ENCODE data around the gene TXLNA. TPM values are rescaled to one million over a fixed set of nuclear protein-coding genes. Genes with fewer than 3 reads are reported as not detected.
"Not testable (repeated sequence)": the region's sequence is repeated elsewhere in the genome, so short reads cannot be mapped to it uniquely, and the experiment has no call there.

The TXLNA gene
- 32.9 and 62.7 TPM in 2 replicates for total RNA-seq

- no peak for TF ChIP-seq CTCF (conservative IDR thresholded peaks at IDR 0.05; ENCODE audit: low read depth, low read length)
- DNase-seq (ENCODE audit: low read depth), result no peak
These were observed at the start of gene TXLNA for GRCh38 chr1:32179443-32180185. TXLNA (plus strand) TSS chr1:32179675; CDS start chr1:32180346, 671 bp downstream.

GRCh38 chr1:32133950-32134280 lies 45.6 kb upstream of the TXLNA start:
- DNase-seq (ENCODE audit: low read depth); H3K4me3 ChIP-seq (ENCODE audit: low read depth, low read length): not testable (repeated sequence)

More at GRCh38 chr1:32179443-32180185, at the start of gene TXLNA:
- peak within 1 kb of the TSS; percentile 69 for H3K4me3 ChIP-seq (ENCODE audit: low read depth, low read length)

GRCh38 chr1:32137111-32137510 lies 42.4 kb upstream of the TXLNA start:
- no peak overlapping the region for H3K4me3 ChIP-seq (ENCODE audit: low read depth, low read length)
- no peak for TF ChIP-seq CTCF (conservative IDR thresholded peaks at IDR 0.05; ENCODE audit: low read depth, low read length)
- no peak for DNase-seq (ENCODE audit: low read depth)

GRCh38 chr1:32138965-32139364 lies 40.5 kb upstream of the TXLNA start:
- no peak for TF ChIP-seq CTCF (conservative IDR thresholded peaks at IDR 0.05; ENCODE audit: low read depth, low read length)
- DNase-seq (ENCODE audit: low read depth), result no peak
- H3K4me3 ChIP-seq (ENCODE audit: low read depth, low read length), result no peak overlapping the region

- H3K4me3 ChIP-seq (ENCODE audit: low read depth, low read length), result no peak overlapping the region
- no peak for TF ChIP-seq CTCF (conservative IDR thresholded peaks at IDR 0.05; ENCODE audit: low read depth, low read length)
- DNase-seq (ENCODE audit: low read depth), result no peak
These were observed 36.8 kb upstream of the TXLNA start for GRCh38 chr1:32142446-32143301.

- DNase-seq (ENCODE audit: low read depth); H3K4me3 ChIP-seq (ENCODE audit: low read depth, low read length): not testable (repeated sequence)
These were observed 36.2 kb upstream of the TXLNA start for GRCh38 chr1:32143302-32143695.

- no peak overlapping the region for H3K4me3 ChIP-seq (ENCODE audit: low read depth, low read length)
- DNase-seq (ENCODE audit: low read depth), result no peak
- TF ChIP-seq CTCF (conservative IDR thresholded peaks at IDR 0.05; ENCODE audit: low read depth, low read length), result no peak
These were observed 35.4 kb upstream of the TXLNA start for GRCh38 chr1:32144033-32144432.

GRCh38 chr1:32147799-32148198 lies 31.7 kb upstream of the TXLNA start:
- H3K4me3 ChIP-seq (ENCODE audit: low read depth, low read length); DNase-seq (ENCODE audit: low read depth): not testable (repeated sequence)

All from epithelial cell of proximal tubule (primary cell).